GM23338 (cell line): ENCODE data around the gene CDH12.

Experiments
- CREB1 ChIP-seq: fragments of 250-450 bp; sonication (Bioruptor Pico); IDR thresholded peaks from 2 replicates; pipeline ENCODE4 v1.5.0; 2020; ENCODE audit warnings: low read depth, mild to moderate bottlenecking, moderate library complexity
- ETS1 ChIP-seq: IDR thresholded peaks from 2 replicates; pipeline ENCODE4 v1.6.1; 2016; ENCODE audit warnings: antibody characterized with exemption
- EZH2 ChIP-seq: fragments of 200-600 bp; sonication (generic); IDR thresholded peaks from one replicate; pipeline ENCODE4 v1.8.0; 2017; ENCODE audit warnings: antibody characterized with exemption, mild to moderate bottlenecking, low read depth; ENCODE audit not compliant: unreplicated experiment
- EZH2phosphoT487 ChIP-seq: fragments of 200-600 bp; sonication (generic); IDR thresholded peaks from one replicate; pipeline ENCODE4 v1.8.1; 2018; ENCODE audit warnings: antibody characterized with exemption; ENCODE audit not compliant: unreplicated experiment
- JUNB ChIP-seq: IDR thresholded peaks from one replicate; pipeline ENCODE4 v1.6.1; 2016; ENCODE audit warnings: antibody characterized with exemption; ENCODE audit not compliant: unreplicated experiment
- NANOG ChIP-seq: IDR thresholded peaks from 2 replicates; pipeline ENCODE4 v1.6.1; 2016; ENCODE audit warnings: antibody characterized with exemption, borderline replicate concordance
- POLR2AphosphoS5 ChIP-seq: IDR thresholded peaks from 2 replicates; pipeline ENCODE4 v1.6.1; 2016; ENCODE audit warnings: antibody characterized with exemption, low read depth
- TF ChIP-seq, protein P1 (sequence below), 2 experiments: fragments of 200-600 bp in 1 of 2; sonication (generic) in 1 of 2; conservative IDR thresholded peaks; 2 replicates each; pipeline versions ENCODE4 v1.5.1 to v1.6.1; 2016 to 2017; ENCODE audit warnings: antibody characterized with exemption in 2 of 2, low read depth in 2 of 2, mild to moderate bottlenecking in 2 of 2, moderate library complexity in 1 of 2
- TF ChIP-seq, protein P2 (sequence below): IDR thresholded peaks from one replicate; pipeline ENCODE4 v1.6.1; 2018; ENCODE audit warnings: antibody characterized with exemption; ENCODE audit not compliant: unreplicated experiment

GRCh38 chr5:22505891-22506290, 347.3 kb downstream of the CDH12 start:
- no peak for TF ChIP-seq EZH2phosphoT487
- TF ChIP-seq, protein P1, sequence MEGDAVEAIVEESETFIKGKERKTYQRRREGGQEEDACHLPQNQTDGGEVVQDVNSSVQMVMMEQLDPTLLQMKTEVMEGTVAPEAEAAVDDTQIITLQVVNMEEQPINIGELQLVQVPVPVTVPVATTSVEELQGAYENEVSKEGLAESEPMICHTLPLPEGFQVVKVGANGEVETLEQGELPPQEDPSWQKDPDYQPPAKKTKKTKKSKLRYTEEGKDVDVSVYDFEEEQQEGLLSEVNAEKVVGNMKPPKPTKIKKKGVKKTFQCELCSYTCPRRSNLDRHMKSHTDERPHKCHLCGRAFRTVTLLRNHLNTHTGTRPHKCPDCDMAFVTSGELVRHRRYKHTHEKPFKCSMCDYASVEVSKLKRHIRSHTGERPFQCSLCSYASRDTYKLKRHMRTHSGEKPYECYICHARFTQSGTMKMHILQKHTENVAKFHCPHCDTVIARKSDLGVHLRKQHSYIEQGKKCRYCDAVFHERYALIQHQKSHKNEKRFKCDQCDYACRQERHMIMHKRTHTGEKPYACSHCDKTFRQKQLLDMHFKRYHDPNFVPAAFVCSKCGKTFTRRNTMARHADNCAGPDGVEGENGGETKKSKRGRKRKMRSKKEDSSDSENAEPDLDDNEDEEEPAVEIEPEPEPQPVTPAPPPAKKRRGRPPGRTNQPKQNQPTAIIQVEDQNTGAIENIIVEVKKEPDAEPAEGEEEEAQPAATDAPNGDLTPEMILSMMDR (conservative IDR thresholded peaks at IDR 0.05; ENCODE audit: low read depth in 2 of 2) = no peak
- no peak for TF ChIP-seq CREB1 (CRISPR knock-in tag)
- TF ChIP-seq EZH2 = no peak
- no peak for TF ChIP-seq POLR2AphosphoS5
- no peak for TF ChIP-seq JUNB
- no peak for TF ChIP-seq ETS1
- TF ChIP-seq, protein P2, sequence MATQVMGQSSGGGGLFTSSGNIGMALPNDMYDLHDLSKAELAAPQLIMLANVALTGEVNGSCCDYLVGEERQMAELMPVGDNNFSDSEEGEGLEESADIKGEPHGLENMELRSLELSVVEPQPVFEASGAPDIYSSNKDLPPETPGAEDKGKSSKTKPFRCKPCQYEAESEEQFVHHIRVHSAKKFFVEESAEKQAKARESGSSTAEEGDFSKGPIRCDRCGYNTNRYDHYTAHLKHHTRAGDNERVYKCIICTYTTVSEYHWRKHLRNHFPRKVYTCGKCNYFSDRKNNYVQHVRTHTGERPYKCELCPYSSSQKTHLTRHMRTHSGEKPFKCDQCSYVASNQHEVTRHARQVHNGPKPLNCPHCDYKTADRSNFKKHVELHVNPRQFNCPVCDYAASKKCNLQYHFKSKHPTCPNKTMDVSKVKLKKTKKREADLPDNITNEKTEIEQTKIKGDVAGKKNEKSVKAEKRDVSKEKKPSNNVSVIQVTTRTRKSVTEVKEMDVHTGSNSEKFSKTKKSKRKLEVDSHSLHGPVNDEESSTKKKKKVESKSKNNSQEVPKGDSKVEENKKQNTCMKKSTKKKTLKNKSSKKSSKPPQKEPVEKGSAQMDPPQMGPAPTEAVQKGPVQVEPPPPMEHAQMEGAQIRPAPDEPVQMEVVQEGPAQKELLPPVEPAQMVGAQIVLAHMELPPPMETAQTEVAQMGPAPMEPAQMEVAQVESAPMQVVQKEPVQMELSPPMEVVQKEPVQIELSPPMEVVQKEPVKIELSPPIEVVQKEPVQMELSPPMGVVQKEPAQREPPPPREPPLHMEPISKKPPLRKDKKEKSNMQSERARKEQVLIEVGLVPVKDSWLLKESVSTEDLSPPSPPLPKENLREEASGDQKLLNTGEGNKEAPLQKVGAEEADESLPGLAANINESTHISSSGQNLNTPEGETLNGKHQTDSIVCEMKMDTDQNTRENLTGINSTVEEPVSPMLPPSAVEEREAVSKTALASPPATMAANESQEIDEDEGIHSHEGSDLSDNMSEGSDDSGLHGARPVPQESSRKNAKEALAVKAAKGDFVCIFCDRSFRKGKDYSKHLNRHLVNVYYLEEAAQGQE = no peak
- TF ChIP-seq NANOG = no peak
